Measurements from ENCODE around the gene C14orf93. TPM values are rescaled to one million over a fixed set of nuclear protein-coding genes. Genes with fewer than 3 reads are reported as not detected.

C14orf93 gene
- 9.1 and 14.7 TPM in 2 replicates for polyA plus RNA-seq (2011; rRNA removed)
- polyA minus RNA-seq (2011; rRNA and poly(A)+ RNA removed), result 9.7 and 13.9 TPM in 2 replicates

GRCh38 chr14:23009939-23010726 lies at the start of gene C14orf93:
C14orf93 (minus strand) TSS chr14:23010143; CDS start chr14:22999023, 11,120 bp downstream.
- Histone ChIP-seq H3K4me3 (ENCODE audit: low read depth, low read length) (peak within 1 kb of the TSS; percentile 45), H3K36me3 (ENCODE audit: control insufficient read depth, insufficient read depth, low read length) (no peaks in the 10 kb centered on the region), H3K27me3 (ENCODE audit: control insufficient read depth, insufficient read depth, low read length) (no peaks in the 10 kb centered on the region)
- DNase-seq (ENCODE audit: low read depth), result no peak
- no peak for TF ChIP-seq CTCF (IDR thresholded peaks at IDR 0.05; ENCODE audit: insufficient read depth, low read depth, low read length)
- CTCF ChIA-PET, result interaction anchor here (0.9 to 4.0 kb wide), 3 partner anchors 15 to 59 kb away, joined by 3 to 15 read pairs (median 7); no protein-coding TSS in a partner anchor
- POLR2A ChIA-PET, result no interaction called here

GRCh38 chr14:23058654-23059504 lies 48.9 kb upstream of the C14orf93 start:
- ChIA-PET CTCF (interaction anchor here (0.8 to 19.2 kb wide), 35 partner anchors 8 to 180 kb away, joined by 3 to 539 read pairs (median 6); partner anchors contain the start of genes AJUBA, PRMT5, PSMB11 and RBM23), POLR2A (interaction anchor here (0.5 kb wide), 1 partner anchor 76 kb away, joined by 3 read pairs; the partner anchor contains the start of gene AJUBA)
- DNase-seq (ENCODE audit: low read depth), result no peak
- no peak for TF ChIP-seq CTCF (IDR thresholded peaks at IDR 0.05; ENCODE audit: insufficient read depth, low read depth, low read length)
- no peak overlapping the region for H3K4me3 ChIP-seq (ENCODE audit: low read depth, low read length)
- H3K36me3 ChIP-seq (ENCODE audit: control insufficient read depth, insufficient read depth, low read length), result peaks cover 30% of the 10 kb centered on the region
- no peaks in the 10 kb centered on the region for H3K27me3 ChIP-seq (ENCODE audit: control insufficient read depth, insufficient read depth, low read length)

- CTCF ChIA-PET, result interaction anchor here (0.6 to 19.2 kb wide), 43 partner anchors 9 to 501 kb away, joined by 3 to 539 read pairs (median 5); partner anchors contain the start of genes ACIN1, AJUBA, C14orf119 and PPP1R3E
- POLR2A ChIA-PET, result interaction anchor here (0.5 to 0.7 kb wide), 3 partner anchors 75 to 139 kb away, joined by 3 read pairs; partner anchors contain the start of genes AJUBA and RBM23
- DNase-seq (ENCODE audit: low read depth), result no peak
- peak overlapping the region; percentile 52 for H3K4me3 ChIP-seq (ENCODE audit: low read depth, low read length)
- peak; percentile 92 for TF ChIP-seq CTCF (IDR thresholded peaks at IDR 0.05; ENCODE audit: insufficient read depth, low read depth, low read length)
- H3K36me3 ChIP-seq (ENCODE audit: control insufficient read depth, insufficient read depth, low read length), result peaks cover 24% of the 10 kb centered on the region
- no peaks in the 10 kb centered on the region for H3K27me3 ChIP-seq (ENCODE audit: control insufficient read depth, insufficient read depth, low read length)
These were observed 48.1 kb upstream of the C14orf93 start for GRCh38 chr14:23057757-23058653.

- Histone ChIP-seq H3K36me3 (ENCODE audit: control insufficient read depth, insufficient read depth, low read length) (peaks cover 21% of the 10 kb centered on the region), H3K4me3 (ENCODE audit: low read depth, low read length) (peak within 1 kb of the TSS; percentile 52), H3K27me3 (ENCODE audit: control insufficient read depth, insufficient read depth, low read length) (no peaks in the 10 kb centered on the region)
- ChIA-PET POLR2A (interaction anchor here (0.6 to 0.7 kb wide), 2 partner anchors 91 to 138 kb away, joined by 3 read pairs; partner anchors contain the start of gene RBM23), CTCF (interaction anchor here (0.6 to 19.2 kb wide), 49 partner anchors 10 to 500 kb away, joined by 3 to 539 read pairs (median 6); partner anchors contain the start of genes ACIN1, AJUBA, C14orf119 and HAUS4)
- no peak for DNase-seq (ENCODE audit: low read depth)
- TF ChIP-seq CTCF (IDR thresholded peaks at IDR 0.05; ENCODE audit: insufficient read depth, low read depth, low read length), result no peak
These were observed 47.2 kb upstream of the C14orf93 start, which contains the start of gene CDH24 for GRCh38 chr14:23056956-23057756. CDH24 (minus strand) TSS chr14:23057520; CDS start chr14:23055733, 1,787 bp downstream.
